Endothelial cell of umbilical vein (primary cell): Measurements from ENCODE around the gene KCNIP3. TPM values are rescaled to one million over a fixed set of nuclear protein-coding genes. Genes with fewer than 3 reads are reported as not detected.

Experiments used
- BruUV-seq: library from RNA; stranded (reverse); fragments of 400-500 nt; replicated peaks from 2 replicates; lab custom pipeline; 2021; lab: Mats Ljungman, UMichigan
- CTCF ChIA-PET: fragments of 300-600, 350-600 bp; sonication (Branson Sonifier 250); formaldehyde crosslinking; loops from one replicate; lab custom pipeline; 2021; ENCODE audit warnings: antibody characterized with exemption, inconsistent platforms; lab: Charles Lee
- POLR2A ChIA-PET: fragments of 300-600, 350-600 bp; sonication (Branson Sonifier 250); formaldehyde crosslinking; loops from one replicate; lab custom pipeline; 2021; ENCODE audit warnings: antibody characterized with exemption, inconsistent platforms; lab: Charles Lee
- DNase-seq: peaks from one replicate; pipeline ENCODE4 v3.0.0-alpha.2; 2011; ENCODE audit warnings: low read depth, low spot score
- FAIRE-seq: peaks from 2 replicates; lab custom pipeline; 2011; peaks lifted over from hg19 to GRCh38; lab: Jason Lieb, UNC
- H2AFZ ChIP-seq: 2 replicates; pipeline ENCODE4 v1.6.0; 2012; ENCODE audit warnings: low read depth, low read length, control low read depth, inconsistent platforms
- H3K27ac ChIP-seq: 2 replicates; pipeline ENCODE4 v1.5.1; 2011; ENCODE audit warnings: low read depth, mild to moderate bottlenecking, control low read depth, low read length, moderate library complexity; ENCODE audit not compliant: insufficient read depth
- H3K27me3 ChIP-seq, 2 experiments: 2 replicates each; pipeline versions ENCODE4 v1.6.0 to v1.6.1; 2011; ENCODE audit warnings: low read length in 2 of 2, mixed read lengths in 1 of 2; ENCODE audit not compliant: control insufficient read depth in 2 of 2, insufficient read depth in 2 of 2
- H3K36me3 ChIP-seq, 2 experiments: 2 replicates in 1 of 2; 3 replicates in 1 of 2; pipeline ENCODE4 v1.5.1; 2011; ENCODE audit warnings: low read length in 2 of 2, mild to moderate bottlenecking in 1 of 2, moderate library complexity in 1 of 2; ENCODE audit not compliant: control insufficient read depth in 2 of 2, insufficient read depth in 2 of 2; ENCODE audit errors: extremely low read depth in 1 of 2
- H3K4me1 ChIP-seq: 3 replicates; pipeline ENCODE4 v1.5.1; 2011; ENCODE audit warnings: mild to moderate bottlenecking, low read length; ENCODE audit not compliant: control insufficient read depth, insufficient read depth; ENCODE audit errors: extremely low read depth
- H3K4me2 ChIP-seq: 2 replicates; pipeline ENCODE4 v1.6.1; 2011; ENCODE audit warnings: low read length, control low read depth, mixed read lengths; ENCODE audit not compliant: insufficient read depth
- H3K4me3 ChIP-seq, 3 experiments: fragments of 200-600 bp in 1 of 3; sonication (generic), shearing (Covaris generic) in 1 of 3; replicated peaks in 1 of 3; 2 replicates each; pipeline ENCODE4 v1.5.1; 2011 to 2016; ENCODE audit warnings: control low read depth in 3 of 3, low read length in 3 of 3, mild to moderate bottlenecking in 2 of 3, inconsistent platforms in 1 of 3, low read depth in 1 of 3, moderate library complexity in 1 of 3; ENCODE audit not compliant: insufficient read depth in 1 of 3
- H3K79me2 ChIP-seq: 2 replicates; pipeline ENCODE4 v1.6.0; 2012; ENCODE audit warnings: low read length, inconsistent platforms; ENCODE audit not compliant: control insufficient read depth, insufficient read depth
- H3K9ac ChIP-seq: replicated peaks from 2 replicates; pipeline ENCODE3; 2011; ENCODE audit warnings: low read length, control low read depth; ENCODE audit not compliant: insufficient read depth; ENCODE audit errors: extremely low read depth
- H3K9me1 ChIP-seq: replicated peaks from 3 replicates; pipeline ENCODE4 v1.6.0; 2011; ENCODE audit warnings: mild to moderate bottlenecking, low read length; ENCODE audit not compliant: control insufficient read depth, insufficient read depth; ENCODE audit errors: extremely low read depth
- H3K9me3 ChIP-seq: replicated peaks from 2 replicates; pipeline ENCODE4 v1.5.1; 2012; ENCODE audit warnings: low read length, inconsistent platforms; ENCODE audit not compliant: control insufficient read depth, insufficient read depth
- H4K20me1 ChIP-seq: replicated peaks from 2 replicates; pipeline ENCODE3; 2011; ENCODE audit warnings: mild to moderate bottlenecking, low read length; ENCODE audit not compliant: control insufficient read depth, insufficient read depth; ENCODE audit errors: extremely low read depth
- CTCF ChIP-seq, 2 donors: IDR thresholded peaks; 1 replicate in 1 of 2; 2 replicates in 1 of 2; pipeline ENCODE4 v1.5.1; 2011; ENCODE audit warnings: low read length in 2 of 2, mild to moderate bottlenecking in 2 of 2, moderate library complexity in 2 of 2, control low read depth in 1 of 2, inconsistent platforms in 1 of 2, low read depth in 1 of 2; ENCODE audit not compliant: insufficient read depth in 1 of 2; ENCODE audit errors: extremely low read depth in 1 of 2
- EZH2 ChIP-seq: IDR thresholded peaks from 2 replicates; pipeline ENCODE4 v1.6.1; 2012; ENCODE audit warnings: borderline replicate concordance, low read depth, mild to moderate bottlenecking, moderate library complexity, low read length, inconsistent platforms; ENCODE audit not compliant: severe bottlenecking
- FOS ChIP-seq: IDR thresholded peaks from 2 replicates; pipeline ENCODE4 v1.6.1; 2011; ENCODE audit warnings: mild to moderate bottlenecking, low read length, moderate library complexity, borderline replicate concordance; ENCODE audit not compliant: insufficient read depth
- GATA2 ChIP-seq: IDR thresholded peaks from 2 replicates; pipeline ENCODE4 v1.7.0; 2011; ENCODE audit warnings: low read depth, mild to moderate bottlenecking, moderate library complexity, mixed read lengths, low read length; ENCODE audit not compliant: insufficient read length, insufficient read depth
- JUN ChIP-seq: IDR thresholded peaks from 2 replicates; pipeline ENCODE4 v1.6.1; 2011; ENCODE audit warnings: borderline replicate concordance, low read depth; ENCODE audit not compliant: insufficient read length, insufficient read depth
- MAX ChIP-seq: IDR thresholded peaks from 2 replicates; pipeline ENCODE4 v1.6.1; 2011; ENCODE audit not compliant: insufficient read depth, insufficient read length
- MYC ChIP-seq: IDR thresholded peaks from one replicate; pipeline ENCODE4 v1.6.1; 2011; ENCODE audit warnings: mild to moderate bottlenecking, low read depth, low read length
- POLR2A ChIP-seq: IDR thresholded peaks from 2 replicates; pipeline ENCODE4 v1.6.1; 2012; ENCODE audit warnings: low read depth, mild to moderate bottlenecking, control low read depth, low read length
- POLR2AphosphoS5 ChIP-seq: IDR thresholded peaks from 2 replicates; pipeline ENCODE4 v1.6.1; 2012; ENCODE audit warnings: low read depth, mild to moderate bottlenecking, control low read depth, low read length, moderate library complexity; ENCODE audit not compliant: insufficient read depth
- dilution Hi-C: fragments of 300-500 bp; cut with MboI; formaldehyde crosslinking; loops from one replicate; pipeline ENCODE4 v1.15.0; 2019; ENCODE audit warnings: low sequenced_read_pairs; ENCODE audit not compliant: extremely low pct_ligation_motif_present
- intact Hi-C: fragments of 100-400 bp; cut with micrococcal nuclease; formaldehyde crosslinking; loops from one replicate; pipeline ENCODE4 v1.10.0; 2022
- polyA plus RNA-seq, 4 experiments: library from polyadenylated mRNA; depleted of rRNA in 3 of 4; stranded (reverse) in 3 of 4; unstranded in 1 of 4; fragments of >200 nt; gene quantifications; 2 replicates each; pipeline versions ENCODE4 v1.2.1 to v1.2.3, GENCODE V29; 2011 to 2012; ENCODE audit warnings: missing spikeins in 1 of 4
- total RNA-seq: library from RNA; stranded (reverse); gene quantifications from 2 replicates; pipeline ENCODE4 v1.2.3, GENCODE V29; 2021

Gene KCNIP3
- total and polyA plus RNA-seq, 2 donors (not counting 3 experiments of a cell fraction or from before 2014, with no cell fraction given) = 0.12 to 0.62 TPM

GRCh38 chr2:95393901-95394300 lies 96.8 kb downstream of the KCNIP3 start:
- DNase-seq = no peak
- H2AFZ ChIP-seq = no peak overlapping the region
- no peaks in the 10 kb centered on the region for H3K4me1 ChIP-seq
- H3K9me3 ChIP-seq = no peaks in the 10 kb centered on the region
- POLR2A ChIA-PET = no interaction called here
- H3K36me3 ChIP-seq = no peaks in the 10 kb centered on the region
- CTCF ChIA-PET = interaction anchor here (1.8 kb wide), 1 partner anchor 9 kb away, joined by 7 read pairs; the partner anchor contains the start of gene FAHD2A
- dilution Hi-C loops (no loop called here), intact Hi-C loops (no loop called here)
- FAIRE-seq = no peak
- H3K9ac ChIP-seq = no peak overlapping the region
- H3K27ac ChIP-seq = no peak overlapping the region
- H3K9me1 ChIP-seq = no peaks in the 10 kb centered on the region
- no peak overlapping the region for H3K4me2 ChIP-seq
- no peaks in the 10 kb centered on the region for H3K79me2 ChIP-seq
- BruUV-seq = no TSS peak
- no peaks in the 10 kb centered on the region for H3K27me3 ChIP-seq
- no peak overlapping the region for H3K4me3 ChIP-seq
- no peak for TF ChIP-seq FOS
- TF ChIP-seq POLR2A = no peak
- no peak for TF ChIP-seq EZH2
- TF ChIP-seq CTCF (IDR thresholded peaks at IDR 0.05; ENCODE audit: extremely low read depth in 1 of 2, insufficient read depth in 1 of 2, low read depth in 1 of 2, low read length in 2 of 2) = no peak
- TF ChIP-seq JUN = no peak
- no peak for TF ChIP-seq POLR2AphosphoS5
- TF ChIP-seq MYC = no peak
- no peak for TF ChIP-seq MAX
- TF ChIP-seq GATA2 = no peak
- H4K20me1 ChIP-seq = no peaks in the 10 kb centered on the region
